Hepatocyte (in vitro differentiated cells): ENCODE measurements around the gene CLMP.

Experiments used
- EZH2 ChIP-seq: fragments of 200-600 bp; sonication (generic); IDR thresholded peaks from 2 replicates; pipeline ENCODE4 v1.6.1; 2016; ENCODE audit warnings: antibody characterized with exemption, mild to moderate bottlenecking, borderline replicate concordance
- EZH2phosphoT487 ChIP-seq: fragments of 200-600 bp; sonication (generic); IDR thresholded peaks from one replicate; pipeline ENCODE4 v1.6.1; 2018; ENCODE audit warnings: antibody characterized with exemption, mild to moderate bottlenecking, low read depth, moderate library complexity; ENCODE audit not compliant: unreplicated experiment, severe bottlenecking
- TF ChIP-seq, protein P1 (sequence below): fragments of 200-600 bp; sonication (generic); IDR thresholded peaks from 2 replicates; pipeline ENCODE4 v1.5.1; 2016; ENCODE audit warnings: antibody characterized with exemption, mild to moderate bottlenecking; ENCODE audit not compliant: poor library complexity

DNA sequence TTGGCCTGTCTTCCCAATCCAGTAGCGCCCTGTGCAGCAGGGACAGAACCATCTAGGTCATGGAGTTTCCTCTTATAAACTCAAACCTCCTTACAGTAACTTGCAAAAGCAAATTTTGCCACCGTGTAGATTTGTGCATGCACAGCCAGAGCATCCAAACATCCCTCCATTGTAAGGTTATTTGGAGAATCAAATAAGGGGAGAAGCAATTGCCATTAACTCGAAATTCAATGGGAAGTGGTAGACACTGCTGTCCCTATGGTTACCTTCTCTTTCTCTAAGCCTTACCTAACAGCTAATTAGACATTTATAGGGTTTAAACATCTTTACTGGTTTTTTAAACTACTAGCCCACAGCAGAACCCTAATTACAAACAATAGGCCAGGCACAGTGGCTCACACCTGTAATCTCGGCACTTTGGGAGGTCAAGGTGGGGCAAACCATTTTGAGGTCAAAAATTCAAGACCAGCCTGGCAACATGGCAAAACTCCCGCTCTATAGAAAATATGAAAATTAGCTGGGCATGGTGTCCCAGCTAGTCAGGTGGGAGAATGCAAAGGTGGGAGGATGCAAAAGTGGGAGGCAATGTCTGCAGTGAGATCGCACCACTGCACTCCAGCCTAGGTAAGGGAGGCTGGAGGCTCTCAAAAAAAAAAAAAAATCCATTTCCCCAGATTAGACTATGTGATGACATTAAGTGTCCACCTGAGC, 139.7 kb downstream of the CLMP start:
- TF ChIP-seq, protein P1, sequence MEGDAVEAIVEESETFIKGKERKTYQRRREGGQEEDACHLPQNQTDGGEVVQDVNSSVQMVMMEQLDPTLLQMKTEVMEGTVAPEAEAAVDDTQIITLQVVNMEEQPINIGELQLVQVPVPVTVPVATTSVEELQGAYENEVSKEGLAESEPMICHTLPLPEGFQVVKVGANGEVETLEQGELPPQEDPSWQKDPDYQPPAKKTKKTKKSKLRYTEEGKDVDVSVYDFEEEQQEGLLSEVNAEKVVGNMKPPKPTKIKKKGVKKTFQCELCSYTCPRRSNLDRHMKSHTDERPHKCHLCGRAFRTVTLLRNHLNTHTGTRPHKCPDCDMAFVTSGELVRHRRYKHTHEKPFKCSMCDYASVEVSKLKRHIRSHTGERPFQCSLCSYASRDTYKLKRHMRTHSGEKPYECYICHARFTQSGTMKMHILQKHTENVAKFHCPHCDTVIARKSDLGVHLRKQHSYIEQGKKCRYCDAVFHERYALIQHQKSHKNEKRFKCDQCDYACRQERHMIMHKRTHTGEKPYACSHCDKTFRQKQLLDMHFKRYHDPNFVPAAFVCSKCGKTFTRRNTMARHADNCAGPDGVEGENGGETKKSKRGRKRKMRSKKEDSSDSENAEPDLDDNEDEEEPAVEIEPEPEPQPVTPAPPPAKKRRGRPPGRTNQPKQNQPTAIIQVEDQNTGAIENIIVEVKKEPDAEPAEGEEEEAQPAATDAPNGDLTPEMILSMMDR: no peak
- TF ChIP-seq EZH2 (no peak), EZH2phosphoT487 (no peak)
